ENCODE data around the gene THOC6. TPM values are rescaled to one million over a fixed set of nuclear protein-coding genes. Genes with fewer than 3 reads are reported as not detected.

THOC6 gene
- total and polyA plus RNA-seq, 2 donors (not counting 1 experiment from before 2014, with no cell fraction given), result 28.5 to 52.2 TPM

GRCh38 chr16:3065069-3065741, 41.4 kb downstream of the THOC6 start, which contains the start of gene IL32:
Gene IL32, plus strand, starts transcription at chr16:3065640. Its CDS starts 172 bp downstream, at chr16:3065812.
- Mint-ChIP-seq H3K4me3 (no peak within 1 kb of the TSS), H3K27me3 (no peaks in the 10 kb centered on the region), H3K4me1 (peaks cover 4% of the 10 kb centered on the region), H3K9me3 (ENCODE audit: insufficient read depth) (no peaks in the 10 kb centered on the region), H3K27ac (peak within 1 kb of the TSS; percentile 59)
- Histone ChIP-seq H3K9me3 (ENCODE audit: control extremely low read depth in 1 of 3, control insufficient read depth in 2 of 3, insufficient read depth in 1 of 3, low read length in 2 of 3) (no peaks in the 10 kb centered on the region), H3K4me3 (ENCODE audit: control extremely low read depth in 1 of 5, extremely low read depth in 1 of 5, insufficient read depth in 1 of 5, low read depth in 2 of 5, low read length in 4 of 5) (no peak within 1 kb of the TSS), H3K9ac (ENCODE audit: low read length) (no peak within 1 kb of the TSS), H4K20me1 (ENCODE audit: control insufficient read depth, insufficient read depth, low read length, poor library complexity, severe bottlenecking) (no peaks in the 10 kb centered on the region), H2AFZ (ENCODE audit: insufficient read depth, low read depth, low read length, poor library complexity, severe bottlenecking) (no peak within 1 kb of the TSS), H3K27me3 (replicated peaks in 1 of 4; ENCODE audit: control extremely low read depth in 1 of 4, control insufficient read depth in 3 of 4, insufficient read depth in 4 of 4, low read length in 3 of 4) (peaks cover 0 to under 1% (median 0%) of the 10 kb centered on the region in 4 experiments), H3K4me2 (replicated peaks; ENCODE audit: low read depth, low read length, poor library complexity, severe bottlenecking) (no peak within 1 kb of the TSS), H3K4me1 (ENCODE audit: control insufficient read depth in 2 of 2, insufficient read depth in 2 of 2, low read length in 2 of 2) (peaks cover 3 to 4% of the 10 kb centered on the region in 2 donors), H3K79me2 (ENCODE audit: control insufficient read depth, insufficient read depth, low read length) (no peaks in the 10 kb centered on the region), H3K27ac (ENCODE audit: low read length in 2 of 2) (no peak within 1 kb of the TSS), H3K36me3 (replicated peaks in 1 of 2; ENCODE audit: control extremely low read depth in 1 of 2, control insufficient read depth in 1 of 2, extremely low read depth in 1 of 2, insufficient read depth in 2 of 2, low read length in 1 of 2) (no peaks in the 10 kb centered on the region)
- intact Hi-C loops (cut with micrococcal nuclease), result no loop called here
- ATAC-seq (ENCODE audit: low read depth) (no peak), DNase-seq (no peak)
- POLR2A ChIA-PET, result interaction anchor here (0.6 kb wide), 1 partner anchor 40 kb away, joined by 6 read pairs; no protein-coding TSS in a partner anchor
- no peak for TF ChIP-seq EZH2 (IDR thresholded peaks at IDR 0.05; ENCODE audit: borderline replicate concordance, insufficient read depth, low read depth, low read length, poor library complexity, severe bottlenecking)
- no peak for TF ChIP-seq CTCF (IDR thresholded peaks at IDR 0.05)
- 83% methylated on average over 9 of the region's 13 CpGs for WGBS (ENCODE audit: insufficient coverage)
- CTCF ChIA-PET, result interaction anchor here (5.0 kb wide), 1 partner anchor 62 kb away, joined by 38 read pairs; no protein-coding TSS in a partner anchor

Measured in B cell (primary cell).